ENCODE data around the gene MAP3K8.

MAP3K8 gene

DNA sequence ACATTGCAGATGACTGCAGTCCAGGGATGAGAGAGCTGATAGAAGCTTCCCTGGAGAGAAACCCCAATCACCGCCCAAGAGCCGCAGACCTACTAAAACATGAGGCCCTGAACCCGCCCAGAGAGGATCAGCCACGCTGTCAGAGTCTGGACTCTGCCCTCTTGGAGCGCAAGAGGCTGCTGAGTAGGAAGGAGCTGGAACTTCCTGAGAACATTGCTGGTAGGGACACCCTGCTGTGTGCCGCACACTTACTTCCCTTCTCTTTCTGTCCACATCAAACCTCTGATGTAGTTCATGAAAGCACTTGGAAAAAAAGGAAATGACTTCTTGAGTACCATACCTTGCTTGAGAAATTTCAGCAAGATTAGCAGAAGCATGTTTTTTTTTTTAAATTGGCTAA lies 25.3 kb downstream of the MAP3K8 start:
- no peak overlapping the region for H3K4me3 ChIP-seq (ENCODE audit: low read length)
- TF ChIP-seq, protein P1, sequence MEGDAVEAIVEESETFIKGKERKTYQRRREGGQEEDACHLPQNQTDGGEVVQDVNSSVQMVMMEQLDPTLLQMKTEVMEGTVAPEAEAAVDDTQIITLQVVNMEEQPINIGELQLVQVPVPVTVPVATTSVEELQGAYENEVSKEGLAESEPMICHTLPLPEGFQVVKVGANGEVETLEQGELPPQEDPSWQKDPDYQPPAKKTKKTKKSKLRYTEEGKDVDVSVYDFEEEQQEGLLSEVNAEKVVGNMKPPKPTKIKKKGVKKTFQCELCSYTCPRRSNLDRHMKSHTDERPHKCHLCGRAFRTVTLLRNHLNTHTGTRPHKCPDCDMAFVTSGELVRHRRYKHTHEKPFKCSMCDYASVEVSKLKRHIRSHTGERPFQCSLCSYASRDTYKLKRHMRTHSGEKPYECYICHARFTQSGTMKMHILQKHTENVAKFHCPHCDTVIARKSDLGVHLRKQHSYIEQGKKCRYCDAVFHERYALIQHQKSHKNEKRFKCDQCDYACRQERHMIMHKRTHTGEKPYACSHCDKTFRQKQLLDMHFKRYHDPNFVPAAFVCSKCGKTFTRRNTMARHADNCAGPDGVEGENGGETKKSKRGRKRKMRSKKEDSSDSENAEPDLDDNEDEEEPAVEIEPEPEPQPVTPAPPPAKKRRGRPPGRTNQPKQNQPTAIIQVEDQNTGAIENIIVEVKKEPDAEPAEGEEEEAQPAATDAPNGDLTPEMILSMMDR (conservative IDR thresholded peaks at IDR 0.05; ENCODE audit: low read length): no peak
- no peak for DNase-seq (ENCODE audit: low read depth)

DNA sequence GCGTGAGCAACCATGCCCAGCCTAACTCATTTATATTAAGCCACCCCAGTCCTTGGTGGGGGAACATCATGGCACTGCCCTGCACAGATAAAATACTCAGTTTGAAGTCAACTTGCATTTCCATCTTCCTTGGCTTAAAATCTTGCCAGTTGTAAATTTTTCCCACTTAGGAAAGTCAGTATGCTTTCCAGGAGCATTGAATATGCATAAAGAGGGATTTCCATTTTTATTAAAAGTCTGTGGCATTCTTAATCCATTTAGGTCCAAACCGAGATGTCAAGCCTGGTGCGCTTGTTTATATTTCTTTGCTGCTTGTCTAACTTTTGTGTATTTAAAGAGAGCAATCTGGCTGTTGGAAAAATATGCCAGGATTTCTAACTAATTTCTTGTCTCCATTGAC lies 26.1 kb downstream of the MAP3K8 start:
- H3K4me3 ChIP-seq (ENCODE audit: low read length): no peak overlapping the region
- TF ChIP-seq, protein P1 (conservative IDR thresholded peaks at IDR 0.05; ENCODE audit: low read length): no peak
- DNase-seq (ENCODE audit: low read depth): no peak

DNA sequence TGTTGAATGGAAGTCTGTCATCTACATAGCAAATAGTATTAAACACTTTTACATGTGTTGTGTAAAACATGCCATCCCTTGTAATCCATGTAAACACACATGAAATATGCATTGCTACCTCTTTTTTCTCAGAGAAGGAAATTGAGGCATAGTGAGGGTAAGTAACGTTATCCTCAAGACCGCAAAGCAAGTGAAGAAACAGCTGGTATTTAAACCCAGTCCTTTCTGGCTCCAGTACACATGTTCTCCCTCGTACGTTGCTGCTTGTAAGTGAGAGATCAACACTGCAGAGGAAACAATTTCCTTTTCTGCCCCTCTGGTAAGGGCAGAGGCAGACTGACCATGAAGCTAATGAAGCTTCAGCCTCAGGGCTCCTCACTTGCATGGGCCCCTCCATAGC lies 28.5 kb downstream of the MAP3K8 start:
- TF ChIP-seq, protein P1 (conservative IDR thresholded peaks at IDR 0.05; ENCODE audit: low read length): no peak
- no peak overlapping the region for H3K4me3 ChIP-seq (ENCODE audit: low read length)
- no peak for DNase-seq (ENCODE audit: low read depth)

DNA sequence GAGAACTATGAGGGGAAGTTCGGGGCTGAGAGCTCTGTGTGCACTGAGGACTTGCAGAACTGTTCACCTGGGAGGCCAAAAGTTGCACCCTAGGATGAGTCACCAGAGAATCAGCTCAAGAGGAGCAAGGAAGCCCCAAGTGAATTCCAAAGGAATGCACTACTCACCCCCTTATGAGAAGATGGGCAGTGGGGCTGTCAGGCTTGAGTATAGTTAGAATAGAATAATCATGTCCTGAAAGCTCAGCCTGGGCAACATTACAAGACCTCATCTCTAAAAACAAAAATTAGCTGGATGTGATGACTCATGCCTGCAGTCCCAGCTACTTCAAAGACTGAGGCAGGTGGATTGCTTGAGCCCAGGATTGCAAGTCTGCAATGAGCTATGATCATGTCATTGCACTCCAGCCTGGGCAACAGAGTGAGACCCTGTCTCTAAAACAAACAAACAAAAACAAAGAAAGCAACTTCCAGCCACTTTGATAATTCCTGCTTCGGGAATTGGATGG lies 30.0 kb downstream of the MAP3K8 start:
- DNase-seq (ENCODE audit: low read depth): no peak
- TF ChIP-seq, protein P1 (conservative IDR thresholded peaks at IDR 0.05; ENCODE audit: low read length): no peak
- no peak overlapping the region for H3K4me3 ChIP-seq (ENCODE audit: low read length)

DNA sequence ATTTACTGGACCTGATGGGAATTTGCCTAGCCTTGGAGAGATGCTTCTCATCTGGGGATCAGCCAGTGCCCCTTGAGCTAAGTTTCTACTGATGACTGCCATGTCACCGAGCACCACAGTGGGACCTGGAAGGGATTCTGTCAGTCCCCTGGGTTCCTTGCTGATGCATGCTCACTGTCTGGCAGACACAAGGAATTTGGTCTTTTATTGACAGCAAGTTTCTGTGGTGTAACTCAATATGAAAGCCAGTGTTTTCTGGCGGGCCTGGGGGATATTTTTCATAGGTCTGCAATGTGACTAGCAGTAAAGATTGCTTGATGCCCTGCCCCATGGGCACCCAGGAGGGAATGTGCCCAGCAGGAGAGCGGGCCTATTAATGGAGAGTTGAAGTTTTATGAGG lies 30.7 kb downstream of the MAP3K8 start:
- no peak overlapping the region for H3K4me3 ChIP-seq (ENCODE audit: low read length)
- TF ChIP-seq, protein P1 (conservative IDR thresholded peaks at IDR 0.05; ENCODE audit: low read length): no peak
- DNase-seq (ENCODE audit: low read depth): no peak

DNA sequence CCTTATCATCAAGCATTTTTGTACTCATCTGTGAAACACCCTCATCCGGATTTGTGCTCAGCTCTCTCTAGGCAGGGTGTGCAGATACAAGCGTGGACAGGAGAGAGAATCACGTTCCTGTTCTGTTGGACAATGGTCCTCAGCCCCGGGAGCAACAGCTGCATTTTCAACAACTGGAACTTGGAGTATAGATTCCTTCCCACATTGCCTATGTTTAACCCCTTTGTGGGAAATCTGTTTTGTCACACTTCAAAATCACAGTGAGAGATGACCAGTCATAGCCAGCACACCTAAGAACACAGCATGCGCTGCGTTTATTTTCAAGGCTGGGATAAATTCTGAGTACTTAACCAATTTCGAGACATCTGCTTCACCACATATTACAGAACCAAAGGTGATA lies 32.5 kb downstream of the MAP3K8 start:
- TF ChIP-seq, protein P1 (conservative IDR thresholded peaks at IDR 0.05; ENCODE audit: low read length): no peak
- DNase-seq (ENCODE audit: low read depth): no peak
- no peak overlapping the region for H3K4me3 ChIP-seq (ENCODE audit: low read length)

DNA sequence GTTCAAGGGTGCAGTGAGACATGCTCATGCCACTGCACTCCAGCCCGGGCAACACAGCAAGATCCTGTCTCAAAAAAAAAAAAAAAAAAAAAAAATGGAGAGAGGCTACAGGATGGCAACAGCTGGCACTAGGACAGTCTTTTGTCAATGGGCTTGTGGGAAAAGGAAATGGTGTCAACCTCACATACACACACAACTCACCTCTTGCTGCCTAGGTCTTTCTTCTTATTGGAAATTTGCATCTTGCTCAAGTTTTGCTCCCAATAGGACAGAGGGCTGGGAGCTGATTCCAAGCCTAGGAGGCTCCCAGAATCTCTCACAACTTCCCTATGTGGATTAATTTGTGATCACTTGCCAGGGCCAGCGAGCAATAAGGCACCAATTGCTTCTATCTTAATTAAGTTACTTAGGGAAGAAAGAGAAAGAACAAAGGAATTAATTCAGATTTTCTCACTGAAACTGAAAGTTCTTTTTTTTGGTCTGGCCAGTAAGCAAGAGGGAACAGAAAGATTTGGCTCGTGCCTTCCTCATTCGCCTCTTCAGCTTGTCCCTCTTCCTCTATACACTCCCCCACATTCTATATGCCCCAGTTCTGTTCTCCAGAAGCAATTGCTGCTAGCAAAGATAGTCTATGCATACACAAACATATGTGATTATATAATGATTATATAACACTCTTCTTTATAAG lies 33.8 kb downstream of the MAP3K8 start:
- H3K4me3 ChIP-seq (ENCODE audit: low read length): no peak overlapping the region
- no peak for DNase-seq (ENCODE audit: low read depth)
- TF ChIP-seq, protein P1 (conservative IDR thresholded peaks at IDR 0.05; ENCODE audit: low read length): no peak

All from AG10803 (cell line).